GM19397 (cell line): ENCODE results near the gene SELENOH.
A peak's percentile ranks its signal among the peaks of the same experiment; 100 is the strongest.

Experiments
- ATAC-seq: cut with Tn5 transposase; IDR thresholded peaks from one replicate; pipeline ENCODE4 v1.9.1; 2021; ENCODE audit warnings: mild to moderate bottlenecking, moderate library complexity; ENCODE audit not compliant: unreplicated experiment

SELENOH gene

DNA sequence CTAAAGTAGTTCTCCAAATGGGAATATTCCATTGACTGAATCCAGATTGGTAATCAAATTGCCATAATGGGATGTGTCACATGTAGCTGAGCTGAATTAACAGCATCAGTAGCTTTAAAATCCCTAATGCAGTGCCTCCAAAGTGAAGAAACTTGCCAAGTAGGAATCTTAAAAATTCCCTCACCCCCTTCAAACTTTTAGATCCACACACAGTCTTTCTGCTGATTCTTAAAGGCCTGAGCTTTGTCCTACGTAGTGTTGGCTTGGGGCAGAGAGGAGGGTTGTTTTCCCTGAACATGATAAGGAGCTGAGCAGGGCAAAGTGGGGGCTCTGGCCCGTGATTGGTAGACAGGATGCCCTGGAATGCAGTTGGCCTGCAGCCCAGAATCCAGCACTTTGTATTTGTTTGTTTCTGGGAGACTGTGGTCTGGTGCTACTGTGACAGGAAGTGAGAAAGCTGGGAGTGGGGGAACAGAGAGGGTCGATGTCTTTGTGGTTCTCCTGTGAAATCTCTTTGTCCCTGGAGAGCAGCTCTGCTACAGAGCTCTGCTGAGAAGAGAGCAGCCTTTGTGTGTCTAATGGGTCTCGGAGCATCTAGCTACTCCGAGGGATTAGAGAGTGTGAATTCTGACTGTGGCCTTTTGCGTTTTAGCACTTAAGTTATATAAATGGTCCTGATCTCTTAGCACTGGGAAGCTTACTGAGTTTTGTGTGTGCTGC lies 37.2 kb downstream of the SELENOH start:
- no peak for ATAC-seq

DNA sequence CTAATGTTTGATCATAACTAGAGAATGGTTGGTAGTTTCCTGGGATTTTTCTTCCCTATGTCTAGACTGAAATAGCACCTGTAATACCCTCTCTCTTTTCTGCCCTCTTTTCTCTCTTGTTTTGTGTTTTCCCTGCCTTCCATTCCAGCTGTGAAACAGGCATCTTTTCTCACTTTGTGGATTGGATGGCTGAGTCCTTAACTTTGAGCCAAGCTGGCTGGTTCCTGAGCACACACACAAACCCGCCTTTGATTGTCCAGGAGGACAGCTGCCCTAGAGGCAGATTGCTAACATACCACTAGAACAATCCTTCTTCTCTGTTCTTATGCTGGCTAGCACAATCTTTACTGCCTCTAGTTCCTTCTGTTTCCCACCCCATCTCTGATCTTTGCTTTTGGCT lies 38.0 kb downstream of the SELENOH start:
- ATAC-seq: no peak

DNA sequence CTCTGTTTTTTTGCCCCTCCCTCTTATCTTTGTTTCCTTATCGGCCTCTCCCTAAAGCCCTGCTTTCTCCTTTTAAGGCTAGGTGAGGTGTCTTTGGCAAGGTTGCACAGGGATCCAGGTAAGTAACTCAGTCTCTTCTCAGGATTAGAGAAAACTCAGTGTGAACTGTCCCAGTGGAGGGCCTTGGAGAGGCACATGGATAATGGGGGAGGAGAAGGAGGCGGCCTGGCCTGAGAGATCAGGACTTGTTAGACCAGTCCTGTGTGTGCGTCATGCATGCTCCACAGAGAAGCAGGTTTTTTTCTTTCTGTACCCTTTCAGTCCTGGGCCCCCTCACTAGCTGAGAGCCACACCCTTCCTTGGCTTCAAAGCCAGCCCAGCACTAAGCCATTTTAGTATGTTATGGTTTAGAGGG lies 40.2 kb downstream of the SELENOH start:
- no peak for ATAC-seq

- no peak for ATAC-seq
Observed at GRCh38 chr11:57785072-57785471, 43.8 kb downstream of the SELENOH start.

DNA sequence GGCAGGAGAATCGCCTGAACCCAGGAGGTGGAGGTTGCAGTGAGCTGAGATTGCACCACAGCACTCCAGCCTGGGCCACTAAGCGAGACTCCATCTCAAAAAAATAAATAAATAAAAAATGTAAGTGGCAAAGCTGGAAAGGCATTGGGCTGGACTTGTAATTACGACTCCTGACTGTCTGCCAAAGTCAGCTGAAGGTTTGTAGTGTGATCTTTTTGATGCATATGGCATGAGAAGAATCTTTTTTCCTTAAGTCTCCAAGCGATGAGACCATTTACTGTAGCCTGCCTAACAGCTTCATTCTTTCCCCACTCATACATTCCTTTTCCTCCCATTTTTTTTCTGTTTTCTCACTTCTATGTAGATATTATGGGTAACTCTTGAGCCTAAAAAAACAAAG lies 45.1 kb downstream of the SELENOH start:
- no peak for ATAC-seq

DNA sequence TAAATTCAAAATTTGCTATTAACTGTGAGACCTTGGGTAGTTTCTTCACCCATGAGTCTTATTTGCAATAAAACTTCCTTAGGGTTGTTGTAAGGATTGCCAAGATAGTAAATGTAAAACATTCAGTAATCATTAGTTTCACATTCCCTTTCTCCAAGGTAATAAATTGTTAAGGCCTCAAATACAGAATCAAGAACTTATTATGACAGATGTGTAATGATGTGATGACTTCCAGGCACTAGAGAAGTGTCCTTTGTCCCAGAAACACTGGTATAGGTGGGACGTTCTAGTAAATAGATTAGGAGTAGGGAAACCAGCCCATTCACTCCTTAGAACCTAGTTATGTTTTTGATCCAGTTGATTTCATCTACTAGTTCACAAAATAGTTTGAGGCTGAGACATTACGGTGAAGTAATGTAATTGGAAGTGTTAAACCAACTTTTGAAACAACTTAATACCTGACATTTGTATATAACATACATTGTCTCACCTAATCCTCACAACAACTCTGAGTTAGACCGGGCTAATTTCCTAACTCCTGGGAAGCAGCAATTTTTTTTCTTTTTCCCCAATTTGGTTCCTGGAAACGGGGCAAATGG lies 45.8 kb downstream of the SELENOH start:
- ATAC-seq: no peak

DNA sequence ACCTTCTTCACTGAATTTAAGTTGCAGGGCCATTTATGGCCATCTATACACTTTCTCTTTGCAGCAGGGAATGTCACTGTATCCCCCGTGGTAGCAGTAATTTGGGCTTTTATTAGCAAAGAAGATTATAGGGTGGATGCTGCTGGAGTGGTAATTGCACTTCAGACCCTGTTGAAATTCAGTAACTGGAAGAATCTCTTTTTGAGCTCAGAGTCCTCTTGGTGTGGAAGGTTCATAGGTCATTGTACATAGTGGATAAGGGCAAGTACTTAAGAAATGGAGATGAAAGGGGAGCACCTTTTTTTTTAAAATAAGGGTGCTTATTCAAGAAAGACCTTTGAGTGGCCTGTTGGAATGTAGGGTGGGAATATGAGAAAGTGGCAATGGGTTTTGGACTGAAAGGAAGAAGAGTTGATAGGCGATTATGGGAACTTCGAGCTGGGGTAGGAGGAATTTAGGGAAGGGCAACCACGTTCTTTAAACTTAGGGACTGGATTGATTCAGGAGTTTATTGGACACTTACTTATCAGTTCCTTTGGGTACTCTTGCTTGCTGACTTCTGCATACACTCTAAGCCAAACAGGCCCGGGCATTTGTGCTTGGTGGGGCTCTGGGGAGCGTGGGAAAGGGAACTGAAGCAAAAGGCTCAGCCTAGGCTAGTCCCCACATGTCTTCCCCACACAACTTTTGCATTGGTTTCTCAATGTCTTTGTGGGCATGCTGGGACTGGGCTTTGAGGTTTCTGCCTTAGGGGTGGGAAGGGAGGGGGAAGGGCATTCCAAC lies 46.8 kb downstream of the SELENOH start:
- ATAC-seq: no peak

DNA sequence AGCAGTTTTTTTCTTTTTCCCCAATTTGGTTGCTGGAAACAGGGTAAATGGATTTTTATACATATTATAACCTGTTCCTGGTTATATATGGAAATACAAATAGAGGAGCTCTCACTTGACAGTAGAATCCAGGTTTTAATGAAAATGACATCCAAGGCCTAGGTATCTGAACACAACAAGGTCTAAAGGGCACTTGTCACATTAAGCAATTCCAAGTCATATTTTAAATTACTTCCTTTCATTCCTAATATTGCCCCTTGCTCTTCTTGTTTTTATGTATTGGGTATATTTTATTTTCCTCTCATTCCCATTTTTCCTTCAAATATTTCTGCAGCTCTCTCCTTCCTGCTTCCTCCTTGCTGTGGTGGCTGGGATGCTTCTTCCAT lies 47.4 kb downstream of the SELENOH start:
- no peak for ATAC-seq

DNA sequence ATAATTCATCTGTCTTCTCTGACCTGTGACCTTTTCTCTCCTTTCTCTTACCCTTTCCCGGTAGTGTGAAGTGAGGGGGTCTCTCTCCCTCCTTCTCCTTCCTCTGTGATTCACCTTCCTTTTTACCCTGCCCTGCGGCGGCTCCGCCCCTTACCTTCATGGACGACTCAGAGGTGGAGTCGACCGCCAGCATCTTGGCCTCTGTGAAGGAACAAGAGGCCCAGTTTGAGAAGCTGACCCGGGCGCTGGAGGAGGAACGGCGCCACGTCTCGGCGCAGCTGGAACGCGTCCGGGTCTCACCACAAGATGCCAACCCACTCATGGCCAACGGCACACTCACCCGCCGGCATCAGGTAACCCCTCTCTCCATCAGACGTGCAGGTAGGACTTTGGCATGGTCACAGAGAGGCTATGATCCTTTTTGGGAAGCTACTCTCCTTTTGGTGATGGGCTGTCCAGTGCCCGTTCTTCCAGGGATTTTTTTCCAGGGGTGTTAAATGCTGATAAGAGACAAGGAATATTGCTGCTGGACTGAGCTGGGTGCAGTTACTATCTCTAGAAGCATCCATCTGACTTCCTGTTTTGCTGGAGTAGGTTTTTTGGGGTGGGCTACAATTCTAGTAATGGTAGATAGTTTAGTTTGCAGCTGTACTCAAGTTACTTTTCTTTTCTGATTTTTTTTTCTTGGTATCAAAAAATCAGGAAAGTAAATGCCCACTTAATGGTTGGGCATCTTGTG lies 50.2 kb downstream of the SELENOH start:
- no peak for ATAC-seq

DNA sequence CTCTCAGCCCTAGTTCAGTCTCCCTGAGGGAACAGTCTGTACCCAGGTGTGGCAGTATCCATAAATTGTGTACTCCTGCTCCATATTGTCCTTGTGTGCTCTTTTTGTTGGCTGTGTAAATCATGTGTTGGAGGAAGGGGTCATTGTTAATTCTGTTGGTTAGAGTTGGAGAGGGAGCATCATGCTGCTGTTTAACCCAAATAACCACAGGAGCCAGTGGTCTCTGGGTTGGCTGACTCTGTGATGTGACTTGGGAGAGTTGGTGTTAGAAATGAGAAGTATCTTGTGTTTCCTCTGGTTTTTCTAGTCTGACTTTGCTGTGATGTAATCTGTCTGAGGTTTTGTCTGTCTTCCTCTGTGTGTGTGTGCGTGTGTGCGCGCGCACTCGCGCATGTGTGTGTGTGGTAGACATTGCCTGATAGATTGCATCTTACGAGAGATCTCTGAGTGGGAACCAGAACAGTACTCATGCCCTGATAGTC lies 50.8 kb downstream of the SELENOH start:
- ATAC-seq: peak; percentile 87

GRCh38 chr11:57792870-57793269 lies 51.6 kb downstream of the SELENOH start:
- ATAC-seq: no peak
